ENCODE measurements around the gene ABCA4.

ABCA4 gene

DNA sequence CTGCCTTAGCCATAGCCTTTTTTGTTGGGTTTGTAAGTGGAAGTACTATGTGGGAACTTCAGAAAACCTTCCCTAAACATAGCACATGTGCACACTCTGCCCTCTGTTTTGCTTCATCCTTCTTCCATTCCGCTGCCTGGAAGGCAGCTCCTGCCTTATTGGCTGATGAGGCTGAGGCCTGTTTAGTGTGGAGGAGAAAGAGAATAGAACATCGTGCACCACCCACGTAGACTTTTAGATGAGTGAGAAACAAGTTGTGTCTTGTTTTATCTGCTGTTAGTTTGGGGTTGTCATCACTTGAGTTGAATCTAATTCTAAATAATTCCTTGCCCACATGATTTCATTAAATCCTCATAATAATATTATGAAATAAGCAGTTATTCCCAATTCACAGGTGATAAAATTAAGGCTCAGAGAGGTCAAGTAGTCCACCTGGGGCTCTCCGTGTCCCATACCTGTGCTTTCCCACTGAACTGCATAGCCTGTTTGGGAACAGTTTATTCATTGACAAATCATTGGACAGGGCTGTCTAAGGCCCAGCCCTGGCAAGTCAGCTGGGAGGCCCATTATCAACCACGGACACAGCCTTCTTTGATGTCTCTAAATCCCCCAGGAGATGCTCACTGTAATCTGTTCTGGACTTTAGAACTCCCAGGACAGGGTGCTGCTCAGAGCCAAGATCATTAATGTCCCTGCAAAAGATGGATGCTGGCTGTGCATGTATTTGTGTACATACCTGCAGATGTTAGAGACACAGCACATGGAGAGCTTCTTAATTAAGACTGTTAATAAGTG, 93.0 kb downstream of the ABCA4 start:
- no peak for DNase-seq (ENCODE audit: low read depth in 2 of 2)

DNA sequence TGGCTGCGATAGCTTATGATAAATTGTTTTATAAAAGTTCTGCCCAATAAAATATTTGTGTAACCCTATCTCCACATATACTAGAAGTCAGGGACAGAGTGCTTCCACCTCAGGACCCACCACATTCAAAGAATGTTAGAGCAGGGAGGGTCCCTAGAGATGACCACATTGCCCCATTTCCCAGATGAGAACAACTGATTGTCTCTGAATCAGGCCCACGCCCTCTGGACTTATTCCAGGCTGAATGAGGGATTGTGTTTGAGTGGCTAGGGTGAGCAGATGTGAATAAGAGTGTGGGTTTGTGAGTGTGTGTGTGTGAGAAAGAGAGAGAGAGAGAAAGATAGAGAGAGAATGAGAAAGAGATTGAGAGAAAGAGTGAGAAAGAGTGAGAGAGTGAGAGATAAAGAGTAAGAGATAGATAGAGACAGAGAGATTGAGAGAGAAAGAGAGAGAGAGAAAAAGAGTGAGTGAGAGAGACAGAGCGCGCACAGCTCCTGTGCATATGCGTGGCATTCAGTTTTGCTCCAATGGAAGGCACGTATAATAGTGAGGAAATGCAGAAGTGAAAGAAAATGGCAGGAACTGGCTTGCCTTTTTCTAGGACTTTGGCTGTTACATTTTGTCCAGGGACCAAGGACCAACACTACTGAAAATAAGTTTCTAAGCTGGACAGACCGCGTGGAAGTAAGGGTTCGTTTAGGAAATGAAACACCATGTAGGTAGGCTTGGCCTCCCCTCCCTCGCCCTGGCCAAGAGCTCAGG, 94.1 kb downstream of the ABCA4 start:
- DNase-seq (ENCODE audit: low read depth in 2 of 2) = no peak

DNA sequence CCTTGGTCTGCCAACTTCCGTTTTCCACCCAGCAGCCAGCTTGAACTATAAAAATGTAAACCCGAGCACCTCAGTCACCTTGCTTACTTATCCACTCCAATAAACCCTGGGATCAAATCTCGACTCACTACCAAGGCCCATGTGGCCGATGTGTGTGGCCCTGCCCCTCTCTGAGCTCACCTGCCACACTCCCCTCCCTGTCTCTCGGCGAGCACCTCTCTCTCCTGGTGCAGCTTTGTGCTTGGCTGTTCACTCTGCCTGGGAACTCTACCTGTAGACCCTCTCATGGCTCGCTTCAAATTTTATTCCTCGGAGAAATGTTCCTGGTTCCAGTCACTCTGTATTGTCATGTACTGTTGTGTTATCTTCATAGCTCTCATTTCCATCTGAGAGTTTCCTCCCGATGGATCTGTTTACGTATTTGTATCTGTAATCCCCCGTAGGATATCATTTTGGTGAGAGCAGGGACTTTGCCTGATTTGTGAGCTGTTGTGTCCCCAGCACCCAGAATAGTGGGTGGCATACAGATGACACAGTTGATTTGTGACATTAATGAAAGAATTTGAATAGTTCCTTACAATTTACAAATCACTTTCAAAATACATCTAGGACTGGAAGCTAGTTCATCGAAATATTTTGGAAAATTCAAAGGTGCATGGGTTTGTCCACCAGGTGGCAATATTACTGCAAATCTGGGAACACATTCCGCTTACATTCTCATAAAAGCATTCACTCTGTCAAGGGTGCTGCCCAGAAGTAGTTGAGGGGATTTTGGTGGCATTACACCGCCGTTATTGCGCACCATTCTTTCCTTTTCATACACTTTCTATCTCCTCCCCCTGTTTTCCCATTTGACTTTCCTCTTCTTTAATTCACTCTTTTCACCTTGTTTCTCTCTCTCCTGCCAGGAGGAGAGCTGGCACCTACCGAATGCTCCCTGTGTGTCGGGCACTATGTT, 95.3 kb downstream of the ABCA4 start:
- no peak for DNase-seq (ENCODE audit: low read depth in 2 of 2)

DNA sequence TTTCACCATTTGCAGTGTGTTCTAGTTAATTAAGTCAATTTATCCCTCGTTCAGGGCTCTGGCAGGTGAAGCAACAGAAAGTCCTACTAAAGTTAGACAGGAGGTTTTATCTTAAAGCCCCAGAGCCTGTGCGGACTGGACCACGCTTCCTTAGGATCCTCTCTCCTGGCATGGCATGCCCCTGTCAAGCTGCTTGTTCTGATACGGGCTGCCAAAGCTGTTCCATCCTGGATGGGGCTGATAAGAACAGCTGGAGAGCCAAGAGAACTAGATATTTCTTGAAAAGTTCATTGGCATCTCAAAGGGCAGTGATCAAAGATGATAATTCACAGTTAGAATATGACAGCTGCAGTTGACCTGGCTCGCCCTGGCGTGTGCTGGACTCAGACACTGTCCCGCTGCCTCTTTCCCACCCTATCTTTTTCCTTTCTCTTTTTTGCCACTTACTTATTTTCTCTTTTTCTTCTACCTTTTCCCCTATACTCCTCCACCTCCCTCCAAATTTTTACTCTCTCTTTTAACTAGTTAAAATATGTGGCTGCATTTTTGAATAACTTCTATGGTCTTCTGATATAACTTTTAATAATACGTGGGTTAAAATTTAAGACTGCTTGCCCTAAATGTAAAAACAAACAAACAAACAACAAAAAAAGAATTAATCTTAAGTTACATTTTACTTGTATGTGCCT, 96.7 kb downstream of the ABCA4 start:
- no peak for DNase-seq (ENCODE audit: low read depth in 2 of 2)

DNA sequence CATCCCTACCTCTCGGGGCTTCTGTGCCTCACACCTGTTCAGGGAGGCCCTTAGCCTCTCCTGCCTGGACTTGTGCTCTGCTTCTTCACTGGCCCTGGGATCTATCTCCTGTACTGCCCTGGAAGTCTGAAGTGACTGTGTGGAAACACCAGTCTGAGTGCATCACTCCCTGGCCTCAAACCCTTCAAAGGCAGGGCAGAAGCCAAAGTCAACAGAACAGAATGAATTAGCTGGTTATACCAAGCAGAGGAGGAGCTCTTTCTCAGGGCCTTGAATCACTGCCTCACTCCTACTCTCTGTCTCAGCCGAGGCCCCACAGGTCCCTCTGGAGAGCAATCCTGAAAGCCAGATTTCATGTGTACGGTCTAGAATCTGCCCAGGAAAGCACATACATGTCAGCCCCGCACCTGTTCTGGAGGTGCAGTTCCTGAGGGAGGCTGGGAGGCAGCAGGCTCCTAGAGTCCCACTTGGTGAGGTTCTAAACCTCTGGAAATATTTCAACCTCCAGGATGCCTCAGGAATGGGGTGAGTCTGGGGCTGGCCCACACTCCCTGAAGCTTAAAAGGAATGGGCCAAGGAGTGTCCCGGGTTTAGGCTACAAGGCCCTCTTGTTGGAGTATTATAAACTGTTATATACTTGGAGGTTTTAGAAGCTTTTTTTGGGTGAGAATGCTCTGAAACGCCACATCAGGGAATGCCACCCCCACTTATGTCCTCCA, 98.3 kb downstream of the ABCA4 start:
- no peak for DNase-seq (ENCODE audit: low read depth in 2 of 2)

DNA sequence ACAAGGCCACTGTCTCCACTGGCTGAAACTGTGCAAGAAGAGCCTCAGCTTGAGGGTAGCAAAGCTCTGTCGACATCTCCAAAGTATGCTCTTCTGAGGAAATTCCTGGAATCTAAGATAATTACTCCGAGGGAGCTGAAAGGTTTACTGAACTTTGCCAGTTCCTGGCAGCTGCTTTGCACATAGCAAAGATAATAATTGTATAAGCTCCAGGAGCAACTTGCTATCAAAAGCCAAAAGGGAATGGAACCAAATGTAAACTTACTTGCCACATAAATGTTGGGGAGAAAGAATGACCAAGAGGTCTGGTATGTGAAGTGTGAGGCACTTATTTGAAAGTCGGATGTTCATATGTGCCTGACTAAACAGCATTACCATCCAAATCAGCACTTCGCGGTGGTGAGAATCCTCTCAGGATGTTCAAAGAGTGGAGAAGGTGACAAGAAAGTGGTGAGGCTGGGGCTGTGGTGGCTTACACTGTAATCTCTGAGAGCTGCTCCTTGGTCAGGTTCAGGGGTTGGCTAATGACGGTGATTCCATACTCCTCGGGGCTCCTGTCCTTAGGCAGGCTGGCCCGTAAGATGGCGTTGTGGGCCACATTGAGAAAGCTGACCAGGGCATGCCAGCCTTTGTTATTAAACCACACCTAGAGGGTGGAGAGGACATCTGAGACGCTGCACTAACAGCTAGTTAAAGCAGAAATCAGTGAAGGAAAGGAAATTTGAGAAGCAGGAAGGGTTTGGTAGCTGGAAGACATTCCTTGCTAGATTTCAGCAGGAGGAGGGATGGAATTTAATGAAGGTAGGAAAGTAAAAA, 100.0 kb downstream of the ABCA4 start:
- no peak for DNase-seq (ENCODE audit: low read depth in 2 of 2)

DNA sequence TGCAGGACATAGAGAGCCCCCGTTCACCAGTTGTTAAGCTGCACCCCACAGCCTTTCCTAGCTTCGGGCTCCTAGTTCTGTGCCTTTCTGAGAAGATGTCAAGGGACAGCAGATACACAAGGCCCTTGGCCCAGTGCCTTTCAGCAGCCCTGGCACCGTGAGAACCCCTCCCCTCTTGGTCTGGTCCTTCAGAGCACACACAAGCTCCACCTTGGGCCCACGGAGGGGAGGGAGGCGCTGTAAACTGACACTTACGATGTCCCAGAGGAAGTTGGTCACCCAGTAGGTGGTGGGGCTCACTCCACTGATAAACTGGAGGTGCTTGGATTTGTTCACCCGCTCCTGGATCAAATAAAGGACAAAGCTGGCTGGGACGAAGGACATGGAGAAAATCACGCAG, 101.6 kb downstream of the ABCA4 start:
- no peak for DNase-seq (ENCODE audit: low read depth in 2 of 2)

DNA sequence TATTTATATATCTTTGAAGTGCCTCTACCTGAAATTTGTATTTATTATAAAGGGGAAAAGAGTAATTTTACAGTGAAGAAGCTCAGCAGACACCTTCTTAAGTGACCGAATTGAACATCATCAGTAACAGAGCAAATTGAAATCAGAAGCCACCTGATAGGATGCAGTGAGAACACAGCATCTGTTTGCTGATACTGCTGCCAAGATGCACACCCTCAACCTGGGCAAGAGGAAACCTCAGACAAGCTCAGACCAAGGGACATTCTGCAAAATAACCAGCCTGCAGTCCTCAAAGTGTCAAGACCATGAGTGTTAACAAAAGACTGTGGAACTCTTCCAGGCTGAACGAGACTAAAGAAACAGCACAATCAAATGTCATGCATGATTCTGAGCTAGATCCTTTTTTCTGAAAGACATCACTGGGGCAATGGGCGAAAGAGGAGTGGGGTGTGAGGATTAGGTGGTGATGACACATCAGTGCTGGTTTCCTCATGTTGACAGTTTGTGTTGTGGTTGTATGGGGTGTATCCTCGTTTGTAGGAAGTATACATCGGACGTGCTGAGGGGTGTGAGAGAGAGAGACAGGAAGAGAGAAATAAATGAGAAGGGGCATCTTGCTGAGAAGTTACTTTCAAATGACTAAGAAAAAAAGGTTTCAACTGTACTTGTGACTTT, 103.7 kb downstream of the ABCA4 start:
- no peak for DNase-seq (ENCODE audit: low read depth in 2 of 2)

DNA sequence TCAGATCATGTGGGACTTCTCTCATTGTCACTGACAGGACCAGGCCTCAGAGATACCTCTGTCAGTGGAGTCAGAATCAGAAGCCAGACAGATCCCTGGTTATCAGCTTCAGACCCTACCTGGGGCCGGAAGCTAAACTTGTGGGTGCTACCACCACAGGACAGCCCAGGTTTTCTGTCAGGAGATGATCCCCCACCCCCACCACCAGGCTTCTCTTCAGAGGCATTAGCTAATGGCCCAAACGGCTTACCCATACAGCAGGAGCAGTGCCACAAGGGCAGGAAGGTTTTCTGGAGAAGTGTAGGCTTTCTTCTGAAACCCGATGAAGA, 105.5 kb downstream of the ABCA4 start:
- DNase-seq (ENCODE audit: low read depth in 2 of 2) = no peak

DNA sequence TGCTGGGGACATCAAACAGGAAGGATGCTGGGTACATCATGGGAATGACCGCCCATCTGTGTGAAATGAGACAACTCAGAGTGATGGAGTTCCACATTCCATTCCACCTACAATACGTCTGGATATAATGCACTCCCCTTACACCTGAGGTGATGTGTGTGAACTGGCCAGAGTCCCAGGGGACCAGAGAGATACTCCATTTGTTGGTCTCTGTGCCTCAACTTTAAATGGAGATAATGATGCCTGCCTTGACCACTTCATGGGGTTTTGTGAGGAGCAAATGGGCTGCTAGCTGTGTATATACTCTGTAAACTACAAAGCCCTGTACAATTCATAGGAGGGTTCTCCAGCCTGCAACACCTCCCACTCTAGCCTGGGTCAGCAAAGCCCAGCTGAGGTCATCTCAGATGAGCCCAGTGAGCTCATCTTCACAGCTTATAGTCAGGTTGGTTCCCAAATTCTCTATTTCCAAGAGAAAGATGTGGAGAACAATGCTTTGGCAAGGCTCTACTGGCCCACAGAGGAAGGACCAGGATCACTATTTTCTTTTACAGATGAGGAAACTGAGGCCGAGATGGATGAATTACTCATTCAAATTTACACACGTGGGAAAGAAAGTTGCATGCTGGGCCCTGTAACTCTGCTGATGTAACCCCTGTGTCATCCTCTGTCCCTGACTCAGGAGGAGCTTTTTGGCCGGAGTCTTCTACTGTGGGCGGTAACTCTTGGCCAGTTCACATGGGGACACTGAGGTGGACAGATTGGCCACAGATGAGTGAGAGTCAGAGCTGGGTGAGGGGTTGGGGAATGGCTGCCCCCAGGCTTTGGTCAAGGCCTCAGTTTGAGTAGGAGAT, 106.1 kb downstream of the ABCA4 start:
- no peak for DNase-seq (ENCODE audit: low read depth in 2 of 2)

DNA sequence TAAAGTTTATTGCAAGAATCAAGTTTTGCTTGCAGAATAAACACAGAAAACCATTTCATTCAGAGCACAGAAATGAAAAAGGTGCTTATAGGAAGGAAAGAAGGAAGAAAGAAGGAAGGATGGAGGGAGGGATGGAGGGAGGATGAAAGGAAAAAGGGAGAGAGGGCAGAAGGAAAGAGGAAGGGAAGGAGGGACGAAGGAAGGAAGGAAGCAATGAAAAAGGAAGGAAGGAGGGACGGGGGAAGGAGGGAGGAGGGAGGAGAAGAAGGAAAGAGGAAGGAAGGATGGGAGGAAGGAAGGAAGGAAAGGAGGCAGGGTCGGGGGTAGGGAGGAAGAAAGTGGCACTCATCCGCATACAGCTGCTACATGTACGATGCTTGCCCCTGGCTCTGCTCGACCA, 106.9 kb downstream of the ABCA4 start:
- no peak for DNase-seq (ENCODE audit: low read depth in 2 of 2)

DNA sequence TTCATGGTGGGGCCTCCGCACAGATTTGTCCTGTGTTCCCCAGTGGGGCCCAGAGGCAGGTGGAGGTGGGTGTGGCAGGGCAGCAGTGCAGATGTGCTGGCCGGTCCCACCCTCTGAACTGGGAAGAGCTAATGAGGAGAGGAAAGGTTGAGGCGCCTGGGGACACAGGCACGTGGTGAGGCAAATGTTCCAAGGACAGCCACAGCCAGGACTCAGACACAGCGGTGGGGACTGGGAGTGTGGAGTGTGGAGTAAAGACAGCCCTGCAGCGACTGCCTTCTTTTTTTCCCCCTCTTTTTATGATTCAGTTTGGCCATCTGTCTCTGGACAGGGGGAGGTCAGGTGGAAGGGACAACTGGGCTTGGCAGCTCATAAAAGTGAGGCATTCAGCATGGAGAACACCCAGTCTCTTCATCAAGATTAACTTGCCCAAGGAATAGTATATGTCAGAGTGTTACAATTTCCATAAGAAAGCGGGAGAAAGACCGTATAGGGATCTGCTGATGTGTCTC, 107.5 kb downstream of the ABCA4 start:
- DNase-seq (ENCODE audit: low read depth in 2 of 2) = no peak

DNA sequence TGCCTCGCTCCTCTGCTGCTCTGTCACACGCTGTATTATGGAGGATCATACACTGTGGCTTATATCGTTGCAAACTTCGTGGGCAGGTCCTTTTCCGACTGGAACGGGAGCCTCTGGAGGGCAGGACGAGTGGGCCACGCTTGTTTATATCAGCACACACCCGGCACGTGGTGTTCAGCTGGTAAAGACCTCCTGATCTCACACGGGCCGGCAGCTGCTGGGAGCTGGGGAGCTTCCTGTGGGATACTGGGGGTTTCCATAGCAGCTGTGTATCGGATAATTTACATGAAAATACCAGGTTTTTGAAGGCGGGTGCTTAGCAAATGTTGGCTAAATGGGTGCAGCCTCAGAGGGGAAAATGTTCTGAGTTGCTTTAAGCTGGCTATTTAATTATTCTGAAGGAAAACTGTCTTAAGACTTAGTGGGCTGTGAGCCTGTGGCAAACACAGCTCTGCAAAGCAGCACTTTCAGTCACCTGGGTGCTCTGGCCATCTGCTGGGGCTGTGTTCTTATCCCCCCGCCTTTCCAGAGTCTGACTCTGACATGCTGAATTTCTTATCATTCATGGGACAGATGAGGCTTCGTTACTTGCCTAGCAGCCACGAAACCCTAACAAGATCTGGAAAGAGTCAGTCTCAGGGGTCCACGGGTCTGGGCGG, 108.1 kb downstream of the ABCA4 start:
- DNase-seq (ENCODE audit: low read depth in 2 of 2) = no peak

DNA sequence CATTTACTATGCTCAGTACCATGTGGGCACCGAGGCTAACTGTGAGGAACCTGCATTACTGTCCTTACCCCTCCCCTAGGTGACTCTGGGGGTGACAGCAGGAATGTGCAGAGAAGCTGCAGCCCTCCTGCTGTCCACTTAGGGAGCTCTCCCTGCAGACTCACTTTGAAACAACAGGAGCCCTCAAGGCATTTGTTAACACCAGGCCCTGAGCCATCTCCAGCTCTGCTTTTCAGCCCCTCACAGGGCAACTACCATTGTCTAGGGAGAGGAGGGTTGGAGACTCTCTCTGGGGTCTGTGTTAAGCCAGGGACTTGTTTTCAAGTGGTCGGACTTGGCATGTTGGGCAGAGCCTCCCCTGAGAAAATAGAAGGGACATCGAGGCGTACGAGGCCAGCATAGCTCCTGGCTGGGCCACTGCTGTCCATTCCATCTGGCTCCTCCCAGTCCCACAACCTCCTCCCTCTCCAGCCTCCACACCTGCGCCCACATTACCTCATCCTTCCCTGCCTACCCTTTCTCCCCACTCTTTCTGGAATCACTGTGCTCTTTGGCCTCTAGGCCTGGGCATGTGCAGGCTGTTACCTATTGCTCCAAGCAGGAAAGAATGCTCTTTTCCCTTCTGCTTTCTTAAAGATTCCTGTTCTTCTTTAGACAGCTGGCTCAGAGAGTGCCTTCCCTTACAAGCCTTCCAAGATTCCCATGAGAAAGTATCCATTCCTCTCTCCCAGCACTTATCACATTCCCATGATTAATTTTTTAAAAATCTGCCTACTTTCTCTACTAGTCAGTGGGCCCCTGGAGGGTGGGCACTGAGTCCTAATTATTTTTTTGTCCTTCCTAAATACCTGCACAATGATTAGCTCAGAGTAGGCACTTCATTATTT, 109.0 kb downstream of the ABCA4 start:
- DNase-seq (ENCODE audit: low read depth in 2 of 2) = no peak

DNA sequence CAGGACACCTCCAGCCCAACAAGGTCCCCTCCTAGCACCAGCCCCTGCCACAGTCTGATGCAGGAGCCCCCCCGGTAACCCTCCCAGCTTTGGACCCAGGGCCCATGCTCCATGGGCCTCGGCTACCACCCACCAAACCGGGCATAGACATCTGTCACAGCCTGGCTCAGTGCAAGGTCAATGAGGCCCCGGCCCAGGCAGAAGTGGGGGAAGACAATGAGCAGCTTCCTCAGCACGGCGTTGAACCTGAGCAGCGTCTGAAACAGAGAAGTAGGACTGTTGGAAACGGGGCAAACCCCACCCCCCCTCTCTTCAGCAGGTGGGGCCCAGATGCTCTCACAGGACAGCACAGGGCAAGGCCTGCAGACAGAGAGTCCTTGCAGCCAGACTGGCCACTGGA, 109.8 kb downstream of the ABCA4 start:
- DNase-seq (ENCODE audit: low read depth in 2 of 2) = no peak

DNA sequence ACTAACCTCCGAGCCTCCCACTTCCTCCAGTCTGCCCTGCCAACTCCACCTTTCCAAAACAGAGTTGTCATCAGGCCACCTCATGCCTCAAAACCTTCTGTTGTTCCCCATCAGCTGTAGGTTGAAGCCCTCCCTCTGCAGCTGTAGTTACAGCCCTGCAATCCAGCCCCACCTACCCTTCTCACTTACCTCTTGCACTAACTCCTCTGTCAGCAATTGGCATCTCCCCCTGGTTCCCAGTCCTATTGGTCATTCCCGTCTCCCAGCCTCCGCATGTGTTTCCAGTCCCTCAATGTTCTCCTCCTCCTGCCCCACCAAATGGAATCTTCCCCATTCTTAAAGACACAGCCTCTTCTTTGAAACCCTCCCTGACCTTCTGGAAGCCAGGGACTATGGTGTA, 111.6 kb downstream of the ABCA4 start:
- no peak for DNase-seq (ENCODE audit: low read depth in 2 of 2)

DNA sequence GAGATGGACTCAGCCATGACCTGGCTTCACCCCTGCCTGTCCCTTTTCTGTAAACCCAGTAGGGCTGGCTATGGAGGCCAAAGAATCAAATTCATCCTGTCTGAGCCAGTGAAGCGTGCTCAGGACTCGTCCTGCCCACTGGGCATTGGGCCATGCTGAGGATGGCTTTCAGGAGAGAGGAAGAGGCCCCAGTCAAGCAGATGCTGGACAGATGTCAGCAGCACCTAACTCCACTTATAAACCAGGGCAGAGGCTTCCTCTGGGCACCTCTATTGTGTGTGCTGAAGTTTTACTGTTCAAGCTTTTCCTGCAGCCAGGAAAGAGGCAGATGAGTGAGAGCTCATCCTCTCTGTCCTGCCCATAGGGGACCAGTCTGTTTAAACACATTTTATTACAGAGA, 114.3 kb downstream of the ABCA4 start:
- no peak for DNase-seq (ENCODE audit: low read depth in 2 of 2)
